GM18526 (cell line): ENCODE results near the gene TM4SF1.

ENCODE experiments used
- POLR2A ChIP-seq: IDR thresholded peaks from 3 replicates; pipeline ENCODE4 v1.6.1; 2011; ENCODE audit not compliant: insufficient read length; ENCODE audit errors: extremely low read depth

Gene TM4SF1

GRCh38 chr3:149377408-149378364 is at the start of gene TM4SF1:
Gene TM4SF1 (minus strand): TSS chr3:149377649. CDS start chr3:149377547, 102 bp downstream.
- TF ChIP-seq POLR2A: no peak

- no peak for TF ChIP-seq POLR2A
These were observed 48.9 kb upstream of the TM4SF1 start for GRCh38 chr3:149426325-149426724.

GRCh38 chr3:149424918-149425317 is 47.5 kb upstream of the TM4SF1 start:
- TF ChIP-seq POLR2A: no peak

GRCh38 chr3:149421764-149422163 is 44.3 kb upstream of the TM4SF1 start:
- no peak for TF ChIP-seq POLR2A

- TF ChIP-seq POLR2A: no peak
These were observed 42.4 kb upstream of the TM4SF1 start for GRCh38 chr3:149419816-149420215.

GRCh38 chr3:149417727-149418126 is 40.3 kb upstream of the TM4SF1 start:
- TF ChIP-seq POLR2A: no peak

- TF ChIP-seq POLR2A: no peak
These were observed 39.7 kb upstream of the TM4SF1 start for GRCh38 chr3:149417174-149417573.

GRCh38 chr3:149415484-149415883 is 38.0 kb upstream of the TM4SF1 start:
- TF ChIP-seq POLR2A: no peak

GRCh38 chr3:149414557-149415231 is 37.2 kb upstream of the TM4SF1 start:
- no peak for TF ChIP-seq POLR2A

- no peak for TF ChIP-seq POLR2A
These were observed 34.1 kb upstream of the TM4SF1 start for GRCh38 chr3:149411583-149411982.

GRCh38 chr3:149409351-149409750 is 31.9 kb upstream of the TM4SF1 start:
- no peak for TF ChIP-seq POLR2A

- TF ChIP-seq POLR2A: no peak
These were observed 30.4 kb upstream of the TM4SF1 start for GRCh38 chr3:149407898-149408297.

- TF ChIP-seq POLR2A: no peak
These were observed 28.8 kb upstream of the TM4SF1 start for GRCh38 chr3:149406244-149406752.

- TF ChIP-seq POLR2A: no peak
These were observed 26.0 kb upstream of the TM4SF1 start for GRCh38 chr3:149403443-149403842.

GRCh38 chr3:149402481-149402880 is 25.0 kb upstream of the TM4SF1 start:
- no peak for TF ChIP-seq POLR2A

GRCh38 chr3:149401926-149402310 is 24.5 kb upstream of the TM4SF1 start:
- TF ChIP-seq POLR2A: no peak

GRCh38 chr3:149401212-149401925 is 23.9 kb upstream of the TM4SF1 start:
- no peak for TF ChIP-seq POLR2A
